HG03571 (cell line): Measurements from ENCODE around the gene TMEM208.

Experiments
- ATAC-seq: cut with Tn5 transposase; IDR thresholded peaks from one replicate; pipeline ENCODE4 v1.9.1; 2021; ENCODE audit not compliant: unreplicated experiment

TMEM208 gene

DNA sequence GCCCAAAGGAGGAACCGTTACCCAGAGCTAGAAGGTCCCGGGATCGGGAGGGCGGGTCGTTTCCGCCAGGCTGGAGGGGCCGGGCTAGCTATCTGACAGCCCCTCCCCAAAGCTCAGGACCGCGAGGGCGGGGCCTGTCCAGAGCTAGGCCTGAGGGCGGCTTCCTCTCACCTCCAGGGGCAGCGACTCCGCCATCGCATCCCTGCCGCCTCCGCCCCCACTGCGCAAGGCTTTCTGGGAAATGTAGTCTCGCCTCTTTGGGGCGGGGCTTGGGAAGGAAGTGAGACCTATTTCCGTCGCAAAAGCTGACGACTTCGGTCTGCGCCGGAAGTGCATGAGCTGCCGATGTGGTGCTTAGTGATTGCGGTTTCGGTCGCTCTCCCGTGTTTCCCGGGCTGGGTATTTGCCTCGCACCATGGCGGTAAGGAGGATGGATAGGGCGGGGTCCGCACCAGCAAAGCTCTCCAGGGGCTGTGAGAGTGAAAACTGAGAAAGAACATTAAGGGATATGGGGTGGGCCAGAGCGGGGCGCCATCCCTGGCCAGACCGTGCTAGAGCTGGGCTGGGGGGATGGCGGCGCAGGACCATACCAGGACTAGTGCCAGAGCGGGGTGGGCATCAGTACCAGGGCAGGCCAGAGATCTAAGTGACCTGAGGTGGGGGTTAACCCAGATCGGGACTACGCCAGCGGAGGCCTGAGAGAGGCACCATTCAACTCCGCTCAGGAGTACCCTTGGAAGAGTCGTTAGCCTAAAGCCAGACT is at the start of gene TMEM208:
Gene TMEM208 (plus strand): TSS at position 327 of the 763 bp plus-strand sequence. CDS start 89 bp downstream, at position 416.
- ATAC-seq: peak; percentile 87

DNA sequence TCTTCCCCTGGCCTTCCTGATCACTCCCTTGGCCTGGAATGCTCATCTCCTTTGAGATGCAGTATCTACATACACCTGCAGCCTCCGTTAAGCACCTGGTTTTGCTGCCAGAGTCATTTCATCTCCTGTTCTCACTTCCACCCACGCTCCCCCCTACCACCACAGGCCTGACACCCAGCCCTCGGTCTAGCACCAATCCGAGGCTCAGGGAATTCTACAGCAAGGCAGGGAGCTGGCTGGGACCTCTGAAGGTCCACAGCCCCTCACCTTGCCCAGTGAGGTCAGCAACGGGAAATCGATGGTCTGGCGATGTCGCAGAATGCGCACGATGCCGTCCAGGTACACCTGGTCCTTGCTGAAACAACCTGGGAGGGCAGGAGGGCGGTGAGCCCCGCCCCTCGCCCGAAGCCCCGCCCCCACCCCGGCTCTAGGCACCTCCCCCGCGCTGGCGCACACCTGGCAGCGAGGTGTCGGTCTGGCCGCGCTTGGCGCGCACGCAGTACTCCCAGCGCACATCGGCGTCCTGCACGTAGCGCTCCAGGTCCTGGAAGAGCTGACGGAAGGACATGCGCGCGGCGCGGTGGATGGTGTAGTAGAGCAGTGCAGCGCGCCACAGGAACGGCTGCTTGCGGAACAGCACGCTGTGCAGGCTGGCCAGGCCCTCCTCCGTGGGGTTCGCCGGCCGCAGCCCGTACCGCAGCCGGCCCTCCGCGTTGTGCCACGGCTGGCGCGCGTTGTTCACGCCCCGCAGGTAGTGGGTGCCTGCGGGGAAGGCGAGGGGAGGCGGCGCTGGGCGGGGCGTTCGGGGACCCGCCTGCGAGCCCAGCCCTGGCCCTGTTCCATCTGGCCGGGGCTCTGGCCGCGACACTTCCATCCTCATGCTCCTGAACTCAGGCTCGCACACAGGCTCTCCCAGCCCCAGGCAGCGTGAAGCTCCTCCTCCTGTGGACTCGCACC is 48.9 kb upstream of the TMEM208 start:
- no peak for ATAC-seq

DNA sequence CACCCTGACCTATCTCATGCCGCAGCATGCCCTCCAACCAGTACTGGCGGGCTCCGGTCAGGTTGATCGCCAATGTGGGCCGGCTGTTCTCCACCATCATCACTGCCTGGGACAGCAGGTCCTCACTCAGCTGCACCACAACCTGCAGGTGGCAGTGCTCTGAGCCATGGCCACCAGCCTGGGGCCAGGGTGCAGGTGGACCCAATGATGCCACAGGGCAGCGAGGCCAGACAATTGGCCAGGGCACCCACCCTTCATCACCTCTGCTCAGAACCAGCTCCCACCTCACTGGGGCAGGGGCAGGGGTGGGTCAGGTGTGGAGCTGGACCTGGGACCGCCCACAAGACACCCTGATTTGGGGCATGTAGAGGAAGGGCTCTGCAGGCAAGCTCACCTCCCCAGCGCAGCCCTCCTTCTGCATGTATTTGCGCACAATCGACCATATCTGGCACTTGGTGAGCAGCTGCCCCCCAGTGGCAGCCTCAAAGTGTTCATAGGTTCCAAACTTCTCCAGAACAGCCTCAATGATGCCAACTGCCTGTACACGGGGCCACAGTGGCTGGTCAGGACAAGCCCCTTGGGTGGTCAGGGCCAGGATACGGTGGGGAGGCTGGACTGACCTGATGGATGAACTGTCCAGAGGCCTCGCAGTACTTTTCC is 47.4 kb upstream of the TMEM208 start:
- no peak for ATAC-seq

DNA sequence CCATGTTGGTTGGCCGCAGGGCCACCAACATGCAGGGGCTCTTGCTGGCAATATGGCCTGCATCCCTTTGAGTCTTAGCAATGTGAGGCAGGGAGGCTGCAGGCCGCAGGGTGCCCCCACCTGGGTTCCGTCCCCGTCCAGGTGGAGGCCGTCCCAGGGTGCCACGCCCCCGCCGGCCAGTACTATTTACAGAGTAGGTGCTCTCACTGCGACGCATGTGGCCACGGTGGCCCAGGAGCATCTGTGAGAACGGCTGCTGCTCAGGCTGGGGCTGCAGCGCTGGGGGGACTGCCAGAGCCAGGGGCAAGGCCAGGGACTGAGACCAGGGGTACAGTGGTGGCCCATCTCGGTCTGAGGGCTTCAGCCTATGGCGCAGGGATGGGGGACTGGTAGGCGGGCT is 46.8 kb upstream of the TMEM208 start:
- ATAC-seq: no peak

DNA sequence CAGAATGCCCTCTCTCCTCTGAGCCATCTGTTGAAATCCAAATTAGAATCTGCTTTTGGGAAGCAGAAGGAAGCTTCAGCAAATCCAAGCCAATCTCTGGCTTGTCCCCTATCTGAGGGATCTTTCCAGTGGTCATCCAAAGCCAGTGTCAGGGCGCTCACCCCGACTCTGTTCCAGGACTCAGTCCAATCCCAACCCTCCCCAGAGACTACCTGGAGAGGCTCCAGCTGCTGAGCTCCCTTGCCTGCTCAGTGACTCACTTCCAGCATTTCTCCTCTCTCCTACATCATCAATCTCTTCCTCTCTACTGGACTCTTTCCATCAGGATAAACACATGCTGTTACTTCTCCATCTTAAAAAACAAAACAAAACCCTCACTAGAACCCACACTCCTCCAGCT is 45.6 kb upstream of the TMEM208 start:
- ATAC-seq: no peak

DNA sequence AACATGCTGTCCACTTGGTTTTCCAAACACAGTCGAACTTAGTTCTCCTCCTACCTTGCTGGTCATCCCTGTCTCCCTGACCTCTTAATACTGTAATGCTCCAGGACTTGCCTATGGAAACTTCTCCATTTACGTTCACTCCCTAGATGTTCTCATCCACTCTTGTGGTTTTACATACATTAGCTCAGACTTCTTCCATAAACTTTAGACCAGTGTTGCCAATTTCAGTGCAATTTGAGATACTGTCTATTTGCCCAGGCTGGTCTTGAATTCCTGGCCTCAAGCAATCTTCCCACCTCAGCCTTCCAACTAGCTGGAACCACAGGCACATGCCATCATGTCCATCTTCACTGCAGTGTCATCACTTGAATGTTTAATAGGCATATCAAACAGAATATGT is 44.6 kb upstream of the TMEM208 start:
- ATAC-seq: no peak

DNA sequence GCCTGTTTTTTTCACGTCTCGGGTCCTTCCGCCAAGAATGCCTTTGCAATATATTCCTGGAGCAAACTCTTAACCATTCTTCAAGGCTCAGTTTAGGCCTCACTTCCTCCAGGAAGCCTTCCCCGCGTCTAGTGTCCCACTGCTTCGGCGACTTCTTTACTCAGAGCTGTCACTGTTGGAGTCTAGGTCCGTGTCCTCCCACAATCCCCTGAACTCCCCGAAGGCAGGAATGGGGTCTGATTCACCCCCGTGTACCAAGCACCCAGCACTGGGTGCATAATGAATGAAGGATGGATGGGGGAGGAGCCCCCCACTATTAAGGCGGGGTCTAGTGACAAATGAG is 43.7 kb upstream of the TMEM208 start:
- ATAC-seq: no peak

DNA sequence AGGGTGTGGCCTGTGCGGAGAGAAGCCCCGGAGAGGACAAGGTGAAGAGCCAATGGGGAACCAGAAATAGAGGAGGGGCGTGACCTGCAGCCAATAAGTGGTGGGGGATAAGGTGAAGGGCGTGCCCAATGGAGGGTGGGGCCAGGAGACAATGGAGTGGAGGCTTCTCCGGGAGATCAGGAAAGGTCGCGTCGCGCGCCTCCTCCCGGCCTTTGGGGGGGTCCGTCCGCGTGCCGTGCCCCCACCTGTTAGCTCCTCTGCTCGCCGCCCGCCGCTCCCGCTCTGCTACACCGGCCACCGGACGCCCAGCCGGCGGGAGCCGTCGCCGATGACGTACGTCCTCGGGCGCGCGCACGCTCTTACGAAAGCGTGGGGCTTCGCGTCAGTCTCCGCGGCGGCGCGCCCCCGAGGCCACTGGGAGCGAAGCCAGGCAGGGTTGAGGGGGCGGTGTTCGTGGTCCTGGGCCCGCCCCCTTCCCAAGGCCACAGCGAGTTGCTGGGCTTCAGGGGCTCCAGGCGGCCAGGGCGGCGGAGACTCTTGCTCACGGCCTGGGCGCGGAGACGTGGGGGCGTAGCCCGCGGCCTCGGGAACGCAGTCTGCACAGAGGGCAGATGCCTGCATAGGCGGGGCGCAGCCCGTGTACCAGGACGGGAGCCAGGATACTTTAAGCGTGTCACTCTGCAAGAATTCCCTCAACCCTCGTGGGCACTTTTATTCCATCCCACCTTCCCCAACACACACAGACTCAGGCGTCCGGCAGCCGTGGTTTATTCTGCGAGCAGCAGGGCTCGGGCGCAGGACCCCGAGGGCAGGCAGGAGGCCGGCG is 43.1 kb upstream of the TMEM208 start, which contains the start of gene MATCAP1:
Gene MATCAP1 (minus strand): TSS at position 337 of the 826 bp plus-strand sequence. CDS start 3,353 bp downstream, outside the sequence.
- ATAC-seq: peak; percentile 85

DNA sequence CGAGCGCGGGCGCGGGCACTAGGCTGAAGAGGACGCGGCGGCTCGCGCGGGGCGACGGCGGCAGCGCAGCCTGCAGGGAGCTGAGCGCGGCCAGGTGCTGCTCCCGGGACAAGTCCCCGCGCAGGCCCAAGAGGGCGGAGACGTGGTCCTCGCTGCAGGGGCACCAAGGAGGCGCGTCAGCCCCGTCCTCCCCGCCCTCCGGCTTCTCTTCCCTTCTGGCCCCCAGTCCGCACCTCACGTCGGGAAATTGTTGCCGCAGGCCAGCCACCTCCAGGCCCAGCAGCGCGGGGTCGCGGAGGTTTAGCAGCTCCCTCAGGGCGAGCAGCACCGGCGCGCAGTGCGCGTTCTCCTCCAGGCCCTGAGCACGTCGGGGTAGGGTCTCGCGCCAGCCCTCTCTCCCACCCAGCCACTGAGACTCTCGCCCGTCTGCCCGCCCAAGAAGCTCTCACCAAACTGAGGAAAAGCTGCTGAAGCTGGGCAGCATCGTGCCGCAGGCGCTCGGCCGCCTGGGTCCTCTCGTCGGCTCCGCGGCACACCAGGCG is 42.4 kb upstream of the TMEM208 start:
- no peak for ATAC-seq

DNA sequence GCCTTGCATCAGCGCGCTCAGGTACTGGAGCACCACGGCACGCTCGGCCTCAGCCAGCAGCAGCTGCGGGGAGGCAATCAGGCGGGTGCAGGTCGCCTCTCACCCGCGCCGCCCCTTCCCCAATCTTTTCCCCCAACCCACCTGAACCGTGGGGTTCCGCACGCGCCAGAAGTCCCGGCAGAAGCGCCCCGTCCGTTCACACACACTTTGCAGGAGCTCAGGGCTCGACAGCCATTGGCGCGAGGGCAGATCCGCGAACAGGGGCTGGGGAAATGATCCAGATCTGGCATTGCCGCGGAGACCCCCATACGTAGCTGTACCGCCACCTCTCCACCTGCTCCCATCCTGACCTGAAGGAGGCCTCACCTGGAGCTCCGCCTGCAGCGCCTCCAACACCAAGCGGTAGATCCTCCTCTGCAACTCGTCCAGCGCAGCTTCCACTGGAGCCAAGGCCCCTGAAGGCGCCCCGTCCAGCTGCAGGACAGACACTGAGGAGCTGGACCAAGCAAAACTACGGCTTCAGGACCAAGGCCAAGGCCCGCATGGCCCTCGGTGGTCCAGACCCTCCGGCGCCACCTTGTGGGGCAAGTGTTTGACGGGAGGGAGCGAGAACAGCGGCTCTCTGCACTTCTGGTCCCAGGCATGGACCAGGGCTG is 41.8 kb upstream of the TMEM208 start:
- ATAC-seq: no peak

DNA sequence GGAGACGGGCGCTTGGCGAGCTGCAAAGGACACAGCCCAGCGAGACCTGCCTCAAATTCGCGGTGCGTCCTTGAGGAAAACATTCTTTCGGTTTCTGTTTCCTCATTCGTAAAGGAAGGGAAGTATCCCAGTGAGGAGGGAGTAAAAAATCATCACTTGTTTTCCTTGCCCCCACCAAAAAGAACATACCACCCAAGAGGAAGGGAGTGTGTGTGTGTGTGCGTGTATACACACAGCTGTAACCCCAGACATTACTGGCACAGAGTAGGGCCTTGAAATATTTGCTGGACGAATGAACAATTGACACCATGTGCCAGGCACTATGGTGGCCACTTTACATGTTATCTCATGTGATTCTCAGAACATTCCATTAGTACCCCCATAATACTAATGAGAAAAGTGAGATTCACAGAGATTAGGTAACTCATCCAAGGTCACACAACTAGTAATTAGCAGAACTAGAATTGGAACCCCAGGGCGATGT is 41.2 kb upstream of the TMEM208 start:
- ATAC-seq: no peak

DNA sequence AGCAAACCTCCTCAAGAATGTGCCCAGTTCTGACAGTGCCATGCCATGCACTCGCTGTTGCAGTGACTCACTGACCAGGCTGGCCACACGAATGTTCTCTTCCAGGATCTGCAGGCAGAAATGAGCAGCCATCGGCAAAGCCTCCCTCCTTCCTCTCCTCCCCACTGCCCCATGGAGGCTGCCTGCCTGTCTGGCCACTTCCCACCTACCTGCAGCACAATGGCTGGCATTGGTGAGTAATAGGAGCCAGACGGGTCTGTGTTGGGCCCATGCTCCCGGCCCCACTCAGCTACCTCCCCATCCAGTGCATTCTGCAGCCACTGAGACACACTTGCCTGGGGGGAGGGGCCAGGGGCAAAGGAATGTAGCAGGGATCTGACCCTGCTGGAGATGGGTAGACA is 40.4 kb upstream of the TMEM208 start:
- ATAC-seq: no peak

DNA sequence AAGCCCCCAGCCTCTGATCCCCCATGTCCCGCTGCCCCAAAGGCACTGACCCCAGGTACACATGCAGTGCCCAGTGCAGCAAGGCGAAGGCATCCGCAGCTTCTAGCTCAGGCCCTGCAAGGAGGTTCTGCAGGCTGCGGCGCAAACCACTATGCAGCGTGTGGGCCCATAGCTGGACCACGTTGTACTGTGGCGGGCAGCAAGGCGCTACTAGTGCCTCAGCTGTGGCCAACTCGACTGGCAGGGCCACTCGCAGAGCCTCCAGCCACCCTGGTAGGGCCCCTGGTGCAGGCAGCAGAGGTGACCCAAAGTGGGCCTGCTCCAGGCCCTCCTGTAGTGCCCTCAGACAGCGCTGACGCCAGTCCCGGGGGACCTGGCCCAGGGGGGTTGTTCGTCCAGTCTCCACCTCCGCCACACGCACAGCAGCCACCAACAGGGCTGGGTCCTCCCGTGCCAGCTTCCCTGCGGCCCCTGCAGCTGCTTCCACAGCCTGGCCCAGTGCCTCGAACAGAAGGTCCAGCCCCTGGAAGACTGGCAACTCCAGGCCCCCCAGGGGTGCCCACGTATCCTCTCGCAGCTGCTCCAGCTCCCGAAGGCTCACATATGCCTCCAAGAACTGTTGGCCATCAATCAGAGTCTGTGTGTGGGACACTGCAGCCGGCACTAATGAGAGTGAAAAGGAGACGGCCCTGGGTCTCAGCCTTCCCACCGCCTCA is 39.6 kb upstream of the TMEM208 start:
- no peak for ATAC-seq

DNA sequence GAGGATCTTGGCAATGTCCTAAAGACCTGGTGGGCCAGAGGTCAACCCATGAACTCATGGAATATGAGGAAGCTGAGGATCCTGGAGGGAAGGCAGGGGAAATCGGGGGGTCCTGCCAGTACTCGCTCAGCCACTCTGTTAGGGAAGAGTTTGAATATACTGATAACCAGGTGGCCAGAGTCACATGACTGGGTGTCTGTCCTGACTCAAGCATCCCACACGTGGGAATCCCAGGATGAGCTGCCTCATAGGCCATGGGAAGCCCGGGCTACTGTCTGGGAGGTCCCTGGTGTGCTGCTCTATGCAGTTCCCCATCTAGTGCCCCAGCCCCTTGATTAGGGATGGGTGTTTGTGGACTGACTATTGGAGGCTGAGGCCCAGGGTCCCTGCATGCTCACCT is 38.6 kb upstream of the TMEM208 start:
- ATAC-seq: no peak

DNA sequence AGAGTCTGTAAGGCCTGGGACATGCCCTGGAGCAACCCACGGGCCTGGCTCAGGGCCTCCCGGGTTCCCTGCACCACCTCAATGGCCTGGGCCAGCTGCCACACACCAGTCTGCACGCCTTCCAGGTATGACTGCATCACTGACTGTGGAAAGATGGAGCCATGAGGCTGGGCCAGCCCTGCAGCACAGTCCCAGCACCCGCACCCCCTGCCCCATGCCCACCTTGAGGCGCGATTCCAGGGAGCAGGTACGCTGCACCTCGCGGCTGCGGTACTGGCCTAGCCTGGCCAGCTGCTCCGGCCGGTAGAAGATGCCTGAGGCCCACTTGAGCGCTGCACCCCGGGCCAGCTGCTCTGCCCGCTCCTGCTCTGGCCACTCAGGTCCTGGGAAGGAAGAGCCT is 38.1 kb upstream of the TMEM208 start:
- ATAC-seq: no peak

DNA sequence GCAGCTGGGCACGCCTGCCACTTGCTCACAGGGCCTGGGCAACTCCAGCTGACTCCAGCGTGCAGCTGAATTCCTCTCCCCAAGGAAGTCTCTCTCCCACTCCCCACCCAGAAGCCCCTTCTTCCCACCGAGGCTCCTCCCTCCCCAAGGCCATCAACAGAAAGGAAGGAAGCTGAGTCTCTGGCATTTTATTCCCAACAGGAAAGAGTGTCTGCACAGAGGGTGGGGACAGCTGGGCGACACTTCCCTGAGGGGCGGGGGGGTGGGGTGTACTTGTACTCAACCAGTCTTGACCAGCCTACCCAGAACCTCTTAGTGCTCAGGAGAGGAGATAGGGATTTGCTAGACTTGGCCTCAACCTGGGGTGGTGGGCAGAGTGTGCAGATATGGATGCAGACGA is 36.9 kb upstream of the TMEM208 start, which contains the start of gene EXOC3L1:
Gene EXOC3L1 (minus strand): TSS at position 96 of the 400 bp plus-strand sequence. CDS start 460 bp downstream, outside the sequence.
- no peak for ATAC-seq

DNA sequence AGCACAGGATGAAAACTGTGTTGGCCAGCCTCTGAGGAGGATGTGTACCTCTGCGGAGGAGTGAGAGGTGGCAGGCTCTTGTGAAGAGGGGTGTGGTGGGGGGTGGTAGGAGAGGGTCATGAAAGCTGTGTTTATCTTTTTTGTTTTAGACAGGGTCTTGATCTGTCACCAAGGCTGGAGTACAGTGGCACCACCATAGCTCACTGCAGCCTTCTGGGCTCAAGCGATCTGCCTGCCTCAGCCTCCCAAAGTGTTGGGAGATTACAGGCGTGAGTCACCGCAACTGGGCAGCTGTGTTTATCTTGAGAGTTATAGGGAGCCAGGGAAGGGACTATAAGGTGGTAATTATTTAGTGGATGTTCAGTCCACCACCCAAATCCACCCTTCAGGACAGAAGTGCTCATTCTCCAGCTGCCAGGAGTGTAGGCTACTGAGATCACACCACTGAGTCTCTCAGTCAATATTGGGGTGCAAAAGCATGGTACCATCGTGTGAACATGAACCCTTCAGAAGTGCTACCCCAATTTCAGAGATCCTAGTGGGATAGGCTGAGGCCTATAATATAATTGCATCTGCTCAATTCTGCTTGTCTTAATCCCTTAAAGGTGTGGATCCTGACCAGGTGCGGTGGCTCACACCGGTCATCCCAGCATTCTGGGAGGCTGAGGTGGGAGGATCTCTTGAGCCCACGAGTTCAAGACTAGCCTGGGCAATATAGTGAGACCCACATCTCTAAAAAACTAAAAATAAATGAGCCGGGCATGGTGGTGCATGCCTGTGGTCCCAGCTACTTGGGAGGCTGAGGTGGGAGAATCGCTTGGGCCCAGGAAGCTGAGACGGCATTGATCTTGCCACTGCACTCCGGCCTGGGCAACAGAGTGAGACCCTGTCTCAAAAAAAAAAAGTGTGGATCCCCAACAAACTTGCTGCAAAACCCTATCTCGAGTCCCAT is 36.2 kb upstream of the TMEM208 start:
- no peak for ATAC-seq
